A673 (cell line): ENCODE results near the gene TMEM116. TPM values are rescaled to one million over a fixed set of nuclear protein-coding genes. Genes with fewer than 3 reads are reported as not detected.

Experiments
- BruUV-seq: library from RNA; stranded (reverse); fragments of 400-500 nt; replicated peaks from 2 replicates; lab custom pipeline; 2021; lab: Mats Ljungman, UMichigan
- CTCF ChIA-PET: fragments of 300-600 bp; sonication (Branson Sonifier 250); formaldehyde crosslinking; loops from one replicate; lab custom pipeline; 2022; ENCODE audit warnings: antibody characterized with exemption; lab: Charles Lee
- POLR2A ChIA-PET: fragments of 300-600 bp; sonication (Branson Sonifier 250); formaldehyde crosslinking; loops from one replicate; lab custom pipeline; 2022; ENCODE audit warnings: antibody characterized with exemption; ENCODE audit not compliant: low non-redundant PET; lab: Charles Lee
- DNase-seq: peaks from one replicate; pipeline ENCODE4 v3.0.0-alpha.2; 2015; ENCODE audit warnings: low spot score
- H3K27ac ChIP-seq: fragments of 200-600 bp; sonication (generic); 2 replicates; pipeline ENCODE4 v1.5.1; 2016; ENCODE audit warnings: mixed run types, low read depth, mild to moderate bottlenecking, mixed read lengths, antibody characterized with exemption, low read length; ENCODE audit not compliant: poor library complexity, severe bottlenecking
- H3K27me3 ChIP-seq: fragments of 200-600 bp; sonication (generic); replicated peaks from 2 replicates; pipeline ENCODE4 v1.6.1; 2017; ENCODE audit warnings: mixed run types, low read depth, mild to moderate bottlenecking, mixed read lengths, antibody characterized with exemption, low read length; ENCODE audit not compliant: insufficient read depth, poor library complexity
- H3K36me3 ChIP-seq: fragments of 200-600 bp; sonication (generic); 2 replicates; pipeline ENCODE4 v1.6.1; 2016; ENCODE audit warnings: mixed run types, mild to moderate bottlenecking, mixed read lengths, antibody characterized with exemption, low read length; ENCODE audit not compliant: insufficient read depth, poor library complexity, severe bottlenecking
- H3K4me1 ChIP-seq: fragments of 200-600 bp; sonication (generic); 2 replicates; pipeline ENCODE4 v1.6.1; 2017; ENCODE audit warnings: mixed run types, mild to moderate bottlenecking, mixed read lengths, antibody characterized with exemption, low read length; ENCODE audit not compliant: insufficient read depth, poor library complexity, severe bottlenecking
- H3K4me3 ChIP-seq: fragments of 200-600 bp; sonication (generic); 2 replicates; pipeline ENCODE4 v1.5.1; 2016; ENCODE audit warnings: low read depth, mixed run types, mild to moderate bottlenecking, mixed read lengths, low read length; ENCODE audit not compliant: poor library complexity, severe bottlenecking
- H3K9me3 ChIP-seq: fragments of 200-600 bp; sonication (generic); 2 replicates; pipeline ENCODE4 v1.6.1; 2016; ENCODE audit warnings: mixed run types, low read depth, mild to moderate bottlenecking, mixed read lengths, antibody characterized with exemption, low read length; ENCODE audit not compliant: poor library complexity, severe bottlenecking
- EZH2 ChIP-seq: fragments of 200-600 bp; sonication (generic); IDR thresholded peaks from 2 replicates; pipeline ENCODE4 v1.6.1; 2017; ENCODE audit warnings: borderline replicate concordance, low read depth, mild to moderate bottlenecking, mixed read lengths, antibody characterized with exemption, low read length; ENCODE audit not compliant: poor library complexity, severe bottlenecking
- intact Hi-C: fragments of 100-400 bp; cut with micrococcal nuclease; formaldehyde crosslinking; loops from one replicate; pipeline ENCODE4 v1.10.0; 2022; ENCODE audit not compliant: unreplicated experiment
- total RNA-seq: library from RNA; stranded (reverse); gene quantifications from 2 replicates; pipeline ENCODE4 v1.2.3, GENCODE V29; 2021
- TF ChIP-seq, protein P1 (sequence below): fragments of 300-800, 200-600 bp; sonication (generic); conservative IDR thresholded peaks from 2 replicates; pipeline ENCODE4 v1.5.1; 2017; ENCODE audit warnings: low read depth, mild to moderate bottlenecking, antibody characterized with exemption, low read length, moderate library complexity, mixed read lengths

The TMEM116 gene
- total RNA-seq, 1 experiment from 2014 or later: 12.0 TPM

DNA sequence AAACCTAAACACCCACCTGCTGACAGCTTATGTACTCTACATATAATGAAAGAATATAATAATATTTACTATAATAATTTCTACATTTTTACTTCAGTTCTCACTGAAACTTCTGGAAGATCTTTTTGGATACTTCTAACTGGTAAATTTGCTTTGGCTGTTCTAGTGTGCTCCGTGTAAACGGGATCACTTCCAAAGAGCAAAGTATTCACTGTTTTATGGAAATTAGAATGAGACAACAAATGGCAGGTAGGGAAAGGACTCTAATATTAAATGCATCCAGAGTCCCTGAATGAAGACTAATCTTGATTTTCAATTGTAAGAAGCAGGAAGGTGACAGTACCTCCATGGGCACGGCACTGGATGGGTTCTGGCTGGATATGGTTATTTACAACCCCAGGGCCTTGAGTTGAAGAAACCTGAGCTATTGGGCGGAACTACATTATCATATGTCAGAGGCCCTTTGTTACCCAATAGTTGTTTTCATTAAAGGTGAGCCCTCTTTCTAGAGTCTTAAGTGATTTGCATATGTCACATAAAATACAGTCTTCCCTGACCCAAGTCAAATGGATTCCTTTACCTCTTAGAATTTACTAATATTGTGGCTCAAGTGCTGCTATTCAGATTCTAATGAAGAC lies 10.9 kb upstream of the TMEM116 start:
- no peak overlapping the region for H3K4me3 ChIP-seq
- intact Hi-C loops: no loop called here
- H3K27ac ChIP-seq: no peak overlapping the region
- POLR2A ChIA-PET: interaction anchor here (0.6 kb wide), 1 partner anchor 9 kb away, joined by 6 read pairs; no protein-coding TSS in a partner anchor
- H3K27me3 ChIP-seq: no peaks in the 10 kb centered on the region
- no peak for TF ChIP-seq EZH2
- TF ChIP-seq, protein P1, sequence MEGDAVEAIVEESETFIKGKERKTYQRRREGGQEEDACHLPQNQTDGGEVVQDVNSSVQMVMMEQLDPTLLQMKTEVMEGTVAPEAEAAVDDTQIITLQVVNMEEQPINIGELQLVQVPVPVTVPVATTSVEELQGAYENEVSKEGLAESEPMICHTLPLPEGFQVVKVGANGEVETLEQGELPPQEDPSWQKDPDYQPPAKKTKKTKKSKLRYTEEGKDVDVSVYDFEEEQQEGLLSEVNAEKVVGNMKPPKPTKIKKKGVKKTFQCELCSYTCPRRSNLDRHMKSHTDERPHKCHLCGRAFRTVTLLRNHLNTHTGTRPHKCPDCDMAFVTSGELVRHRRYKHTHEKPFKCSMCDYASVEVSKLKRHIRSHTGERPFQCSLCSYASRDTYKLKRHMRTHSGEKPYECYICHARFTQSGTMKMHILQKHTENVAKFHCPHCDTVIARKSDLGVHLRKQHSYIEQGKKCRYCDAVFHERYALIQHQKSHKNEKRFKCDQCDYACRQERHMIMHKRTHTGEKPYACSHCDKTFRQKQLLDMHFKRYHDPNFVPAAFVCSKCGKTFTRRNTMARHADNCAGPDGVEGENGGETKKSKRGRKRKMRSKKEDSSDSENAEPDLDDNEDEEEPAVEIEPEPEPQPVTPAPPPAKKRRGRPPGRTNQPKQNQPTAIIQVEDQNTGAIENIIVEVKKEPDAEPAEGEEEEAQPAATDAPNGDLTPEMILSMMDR: no peak
- no TSS peak for BruUV-seq
- no peak for DNase-seq
- no peaks in the 10 kb centered on the region for H3K9me3 ChIP-seq
- H3K36me3 ChIP-seq: peaks cover 50% of the 10 kb centered on the region
- CTCF ChIA-PET: interaction anchor here (0.5 kb wide), 1 partner anchor 79 kb away, joined by 3 read pairs; no protein-coding TSS in a partner anchor
- H3K4me1 ChIP-seq: peaks cover 15% of the 10 kb centered on the region

- CTCF ChIA-PET: no interaction called here
- H3K27me3 ChIP-seq: no peaks in the 10 kb centered on the region
Measured at GRCh38 chr12:112022241-112023016, 9.5 kb upstream of the TMEM116 start.

DNA sequence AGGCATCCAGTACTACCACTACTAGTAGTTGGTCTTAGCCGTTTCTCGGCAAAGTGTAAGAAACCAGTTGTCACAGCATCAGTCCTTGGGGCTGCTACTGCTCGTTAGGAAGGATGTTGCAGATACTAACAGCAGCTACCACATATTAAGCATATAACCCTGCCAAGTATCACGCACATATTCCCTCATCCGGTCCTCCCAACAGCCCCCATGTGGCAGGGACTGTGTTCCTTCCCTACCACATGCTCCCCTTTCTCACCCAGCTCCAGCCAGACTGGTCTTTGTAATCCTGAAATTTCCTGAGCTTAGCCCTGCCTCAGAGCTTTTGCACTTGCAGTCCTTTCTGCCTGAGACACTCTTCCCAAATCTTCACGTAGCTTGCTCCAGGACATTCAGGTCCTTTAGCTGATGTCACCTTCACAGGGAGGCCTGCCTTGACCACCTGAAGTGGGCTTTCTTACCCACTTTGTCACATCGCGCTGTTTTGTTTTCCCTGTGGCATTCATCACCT lies 8.0 kb upstream of the TMEM116 start:
- TF ChIP-seq EZH2: no peak
- TF ChIP-seq, protein P1: no peak
- H3K4me1 ChIP-seq: peaks cover 11% of the 10 kb centered on the region
- intact Hi-C loops: no loop called here
- POLR2A ChIA-PET: interaction anchor here (0.6 kb wide), 2 partner anchors 8 to 358 kb away, joined by 3 read pairs; partner anchors contain the start of genes ERP29 and TMEM116
- H3K9me3 ChIP-seq: no peaks in the 10 kb centered on the region
- H3K36me3 ChIP-seq: peaks cover 51% of the 10 kb centered on the region
- no peaks in the 10 kb centered on the region for H3K27me3 ChIP-seq
- no TSS peak for BruUV-seq
- no peak for DNase-seq
- CTCF ChIA-PET: no interaction called here
- H3K27ac ChIP-seq: peak overlapping the region; percentile 43
- no peak overlapping the region for H3K4me3 ChIP-seq

More at GRCh38 chr12:112022241-112023016, 9.5 kb upstream of the TMEM116 start:
- intact Hi-C loops: no loop called here
- POLR2A ChIA-PET: interaction anchor here (0.6 kb wide), 1 partner anchor 76 kb away, joined by 4 read pairs; no protein-coding TSS in a partner anchor
- peaks cover 46% of the 10 kb centered on the region for H3K36me3 ChIP-seq
- no peak overlapping the region for H3K27ac ChIP-seq
- TF ChIP-seq, protein P1: no peak
- no peak for TF ChIP-seq EZH2
- peaks cover 15% of the 10 kb centered on the region for H3K4me1 ChIP-seq
- no peak overlapping the region for H3K4me3 ChIP-seq
- no peaks in the 10 kb centered on the region for H3K9me3 ChIP-seq
- no peak for DNase-seq
- BruUV-seq: TSS peak; percentile 90
